ENCODE measurements around the gene CCR9. TPM values are rescaled to one million over a fixed set of nuclear protein-coding genes. Genes with fewer than 3 reads are reported as not detected.

CCR9 gene
- total and polyA plus RNA-seq, 10 of the 15 experiments (the other 5 are each of a cell fraction or from before 2014, with no cell fraction given) = 0.05 to 3.9 (median 2.4) TPM

DNA sequence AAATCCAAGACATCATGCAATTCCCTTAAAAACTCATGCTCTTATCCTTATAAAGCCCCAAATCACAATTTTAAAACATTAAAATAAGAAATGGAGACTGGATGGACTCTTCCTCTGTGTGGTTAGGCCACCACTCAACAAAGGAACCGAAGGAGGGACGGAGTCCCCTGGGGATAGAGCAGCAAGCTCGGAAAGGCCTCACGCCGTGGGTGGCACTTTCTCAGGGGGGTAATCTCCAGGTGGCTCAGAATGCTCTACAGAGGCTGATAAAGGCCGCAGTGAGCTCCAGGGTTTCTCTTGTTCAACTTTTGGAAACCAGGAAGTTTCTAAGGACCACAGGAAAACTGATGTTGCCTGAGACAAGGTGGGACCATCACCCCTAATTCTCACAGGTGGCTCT is 23.2 kb downstream of the CCR9 start (continued):
- TF ChIP-seq ZNF687 (IDR thresholded peaks at IDR 0.05) (peak; percentile 84), TCF12 (IDR thresholded peaks at IDR 0.05; ENCODE audit: low read depth, low read length) (peak; percentile 75), BCL11A (IDR thresholded peaks at IDR 0.05; ENCODE audit: low read depth, low read length) (peak; percentile 61), SUPT20H (IDR thresholded peaks at IDR 0.05; ENCODE audit: borderline replicate concordance, control insufficient read depth, low read depth, low read length) (no peak), TCF7 (IDR thresholded peaks at IDR 0.05; ENCODE audit: borderline replicate concordance) (no peak), BMI1 (IDR thresholded peaks at IDR 0.05; ENCODE audit: borderline replicate concordance) (peak; percentile 31; the same call in 1 of the 2 replicates), EGR1 (IDR thresholded peaks at IDR 0.05; ENCODE audit: borderline replicate concordance in 1 of 2, low read depth in 2 of 2, low read length in 2 of 2) (peak in 1 of 2 experiments; percentile 55; a peak in 1 of 3 replicates), MEF2B (IDR thresholded peaks at IDR 0.05; ENCODE audit: partially characterized antibody, poor library complexity, severe bottlenecking) (peak; percentile 97), PAX5 (IDR thresholded peaks at IDR 0.05; ENCODE audit: borderline replicate concordance, low read depth, low read length) (0 out of 2 replicates have a peak, but pooled peaks have one; percentile 34), FOXM1 (IDR thresholded peaks at IDR 0.05; ENCODE audit: low read depth, low read length) (0 out of 2 replicates have a peak, but pooled peaks have one; percentile 48), E2F8 (IDR thresholded peaks at IDR 0.05; ENCODE audit: low read depth, partially characterized antibody) (no peak), IKZF2 (IDR thresholded peaks at IDR 0.05) (peak; percentile 64 to 65; a peak in 2 of 4 replicates), BHLHE40 (IDR thresholded peaks at IDR 0.05; ENCODE audit: borderline replicate concordance in 1 of 2, low read depth in 2 of 2, low read length in 1 of 2) (peak; percentile 17 to 18; a peak in 1 of 4 replicates), IRF3 (IDR thresholded peaks at IDR 0.05) (no peak), MTA2 (IDR thresholded peaks at IDR 0.05; ENCODE audit: low read depth) (peak; percentile 22; the same call in 1 of the 2 replicates), SPI1 (IDR thresholded peaks at IDR 0.05; ENCODE audit: borderline replicate concordance, insufficient read depth, low read depth, low read length) (0 out of 2 replicates have a peak, but pooled peaks have one; percentile 3), IKZF1 (conservative IDR thresholded peaks at IDR 0.05) (peak; percentile 77)
- TF ChIP-seq, protein P1, sequence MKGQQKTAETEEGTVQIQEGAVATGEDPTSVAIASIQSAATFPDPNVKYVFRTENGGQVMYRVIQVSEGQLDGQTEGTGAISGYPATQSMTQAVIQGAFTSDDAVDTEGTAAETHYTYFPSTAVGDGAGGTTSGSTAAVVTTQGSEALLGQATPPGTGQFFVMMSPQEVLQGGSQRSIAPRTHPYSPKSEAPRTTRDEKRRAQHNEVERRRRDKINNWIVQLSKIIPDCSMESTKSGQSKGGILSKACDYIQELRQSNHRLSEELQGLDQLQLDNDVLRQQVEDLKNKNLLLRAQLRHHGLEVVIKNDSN (IDR thresholded peaks at IDR 0.05; ENCODE audit: borderline replicate concordance, extremely low read length, insufficient read depth, low read depth, low read length) = no peak
